Upper lobe of left lung (tissue), 4 donors: Measurements from ENCODE around the gene OSCP1.

Experiments used
- POLR2AphosphoS5 ChIP-seq, 2 donors: sonication (generic); formaldehyde crosslinking; IDR thresholded peaks; one replicate each; pipeline ENCODE4 v1.5.1; 2017; ENCODE audit warnings: antibody characterized with exemption in 2 of 2
- TF ChIP-seq, protein P1 (sequence below), 6 experiments: fragments of 450-650 bp in 4 of 6; fragments of 200-600 bp in 2 of 6; sonication (generic) in 2 of 6; IDR thresholded peaks; one replicate each; pipeline ENCODE4 v1.5.1; 2016 to 2019; ENCODE audit warnings: antibody characterized with exemption in 6 of 6

DNA sequence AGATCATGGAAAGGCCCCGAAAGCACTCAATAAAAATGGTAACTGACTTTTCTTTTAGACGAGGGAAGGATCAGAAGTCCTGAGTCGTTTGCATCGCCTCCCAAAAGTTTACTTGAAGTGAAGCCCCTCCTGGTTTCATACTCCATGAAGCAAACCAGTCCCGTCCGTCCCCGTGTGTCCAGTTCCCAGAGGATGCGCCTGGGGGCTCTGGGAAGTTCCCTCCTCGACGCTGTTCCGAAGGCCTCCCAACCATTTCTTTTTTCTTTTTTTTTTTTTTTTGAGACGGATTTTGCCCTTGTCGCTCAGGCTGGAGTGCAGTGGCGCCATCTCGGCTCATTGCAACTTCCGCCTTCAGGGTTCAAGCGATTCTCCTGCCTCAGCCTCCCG, 661 bp upstream of the OSCP1 start:
- TF ChIP-seq, protein P1, sequence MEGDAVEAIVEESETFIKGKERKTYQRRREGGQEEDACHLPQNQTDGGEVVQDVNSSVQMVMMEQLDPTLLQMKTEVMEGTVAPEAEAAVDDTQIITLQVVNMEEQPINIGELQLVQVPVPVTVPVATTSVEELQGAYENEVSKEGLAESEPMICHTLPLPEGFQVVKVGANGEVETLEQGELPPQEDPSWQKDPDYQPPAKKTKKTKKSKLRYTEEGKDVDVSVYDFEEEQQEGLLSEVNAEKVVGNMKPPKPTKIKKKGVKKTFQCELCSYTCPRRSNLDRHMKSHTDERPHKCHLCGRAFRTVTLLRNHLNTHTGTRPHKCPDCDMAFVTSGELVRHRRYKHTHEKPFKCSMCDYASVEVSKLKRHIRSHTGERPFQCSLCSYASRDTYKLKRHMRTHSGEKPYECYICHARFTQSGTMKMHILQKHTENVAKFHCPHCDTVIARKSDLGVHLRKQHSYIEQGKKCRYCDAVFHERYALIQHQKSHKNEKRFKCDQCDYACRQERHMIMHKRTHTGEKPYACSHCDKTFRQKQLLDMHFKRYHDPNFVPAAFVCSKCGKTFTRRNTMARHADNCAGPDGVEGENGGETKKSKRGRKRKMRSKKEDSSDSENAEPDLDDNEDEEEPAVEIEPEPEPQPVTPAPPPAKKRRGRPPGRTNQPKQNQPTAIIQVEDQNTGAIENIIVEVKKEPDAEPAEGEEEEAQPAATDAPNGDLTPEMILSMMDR (IDR thresholded peaks at IDR 0.05): no peak
- no peak for TF ChIP-seq POLR2AphosphoS5 (IDR thresholded peaks at IDR 0.05)
